Liver (tissue), 9 donors: ENCODE data around the gene DNAL1. TPM values are rescaled to one million over a fixed set of nuclear protein-coding genes. Genes with fewer than 3 reads are reported as not detected.
A peak's percentile ranks its signal among the peaks of the same experiment; 100 is the strongest.

Source experiments
- DNase-seq: peaks from one replicate; pipeline ENCODE4 v3.0.0-alpha.2; 2017; ENCODE audit warnings: low spot score
- H3K27ac ChIP-seq, 2 donors: one replicate each; pipeline ENCODE4 v1.7.0; 2013; ENCODE audit warnings: inconsistent platforms in 2 of 2, low read length in 2 of 2, control low read depth in 1 of 2, low read depth in 1 of 2, mild to moderate bottlenecking in 1 of 2
- H3K27me3 ChIP-seq, 4 donors: one replicate each; pipeline versions ENCODE4 v1.6.1 to v1.7.0; 2013; ENCODE audit warnings: low read length in 3 of 4, inconsistent platforms in 1 of 4, mild to moderate bottlenecking in 1 of 4, moderate library complexity in 1 of 4; ENCODE audit not compliant: control insufficient read depth in 4 of 4, insufficient read depth in 4 of 4
- H3K36me3 ChIP-seq, 4 donors: one replicate each; pipeline versions ENCODE4 v1.6.1 to v1.7.0; 2013; ENCODE audit warnings: low read length in 3 of 4, mild to moderate bottlenecking in 3 of 4, low read depth in 1 of 4, moderate library complexity in 1 of 4; ENCODE audit not compliant: control insufficient read depth in 4 of 4, insufficient read depth in 3 of 4
- H3K4me1 ChIP-seq, 4 donors: one replicate each; pipeline versions ENCODE4 v1.6.1 to v1.7.0; 2013; ENCODE audit warnings: low read length in 3 of 4, mild to moderate bottlenecking in 3 of 4, moderate library complexity in 1 of 4; ENCODE audit not compliant: control insufficient read depth in 4 of 4, insufficient read depth in 4 of 4
- H3K4me3 ChIP-seq, 3 donors: one replicate each; pipeline versions ENCODE4 v1.6.1 to v1.7.0; 2013; ENCODE audit warnings: low read length in 3 of 3, control low read depth in 1 of 3, low read depth in 1 of 3, mild to moderate bottlenecking in 1 of 3
- H3K9ac ChIP-seq, 2 donors: one replicate each; pipeline ENCODE4 v1.7.0; 2013; ENCODE audit warnings: low read length in 2 of 2, mild to moderate bottlenecking in 2 of 2, moderate library complexity in 2 of 2, control low read depth in 1 of 2, low read depth in 1 of 2
- H3K9me3 ChIP-seq, 4 donors: one replicate each; pipeline versions ENCODE4 v1.6.1 to v1.7.0; 2013; ENCODE audit warnings: low read length in 3 of 4; ENCODE audit not compliant: control insufficient read depth in 4 of 4
- CTCF ChIP-seq: fragments of 150-350 bp; IDR thresholded peaks from 2 replicates; pipeline ENCODE4 v1.5.1; 2017; ENCODE audit warnings: improper control_type of control experiment, low read depth, low read length; ENCODE audit not compliant: missing input control
- EGR1 ChIP-seq, 2 donors: IDR thresholded peaks; 2 replicates each; pipeline ENCODE4 v1.6.1; 2016 to 2018; ENCODE audit warnings: antibody characterized with exemption in 2 of 2, low read depth in 2 of 2
- FOXA1 ChIP-seq: IDR thresholded peaks from 2 replicates; pipeline ENCODE4 v1.6.1; 2016; ENCODE audit warnings: antibody characterized with exemption
- FOXA2 ChIP-seq: IDR thresholded peaks from 2 replicates; pipeline ENCODE4 v1.6.1; 2016; ENCODE audit warnings: antibody characterized with exemption
- GABPA ChIP-seq, 2 donors: IDR thresholded peaks in 1 of 2; conservative IDR thresholded peaks in 1 of 2; 2 replicates each; pipeline ENCODE4 v1.6.1; 2016; ENCODE audit warnings: antibody characterized with exemption in 2 of 2, mild to moderate bottlenecking in 1 of 2, moderate library complexity in 1 of 2
- HNF4A ChIP-seq, 2 donors: conservative IDR thresholded peaks; 2 replicates each; pipeline ENCODE4 v1.6.1; 2016; ENCODE audit warnings: antibody characterized with exemption in 2 of 2, mild to moderate bottlenecking in 2 of 2
- HNF4G ChIP-seq: IDR thresholded peaks from 2 replicates; pipeline ENCODE4 v1.6.1; 2016; ENCODE audit warnings: antibody characterized with exemption
- JUND ChIP-seq, 2 donors: IDR thresholded peaks; 2 replicates each; pipeline ENCODE4 v1.6.1; 2016; ENCODE audit warnings: antibody characterized with exemption in 2 of 2
- NR2F2 ChIP-seq: IDR thresholded peaks from 2 replicates; pipeline ENCODE4 v1.6.1; 2016; ENCODE audit warnings: antibody characterized with exemption
- RAD21 ChIP-seq, 2 donors: IDR thresholded peaks; 2 replicates each; pipeline ENCODE4 v1.6.1; 2016; ENCODE audit warnings: antibody characterized with exemption in 2 of 2, mild to moderate bottlenecking in 2 of 2
- REST ChIP-seq: IDR thresholded peaks from 2 replicates; pipeline ENCODE4 v1.6.1; 2016; ENCODE audit warnings: antibody characterized with exemption, mild to moderate bottlenecking
- SP1 ChIP-seq: IDR thresholded peaks from 2 replicates; pipeline ENCODE4 v1.6.1; 2018; ENCODE audit warnings: antibody characterized with exemption, mild to moderate bottlenecking
- TAF1 ChIP-seq: conservative IDR thresholded peaks from 2 replicates; pipeline ENCODE4 v1.6.1; 2016; ENCODE audit warnings: antibody characterized with exemption, mild to moderate bottlenecking
- YY1 ChIP-seq: IDR thresholded peaks from 2 replicates; pipeline ENCODE4 v1.6.1; 2016; ENCODE audit warnings: antibody characterized with exemption, mild to moderate bottlenecking
- ZBTB33 ChIP-seq: IDR thresholded peaks from 2 replicates; pipeline ENCODE4 v1.6.1; 2016; ENCODE audit warnings: antibody characterized with exemption
- whole genome bisulfite sequencing: extraction: QIAGEN DNeasy Blood & Tissue Kit; methylation state at CpG from one replicate; pipeline ENCODE4 v1.1.7; 2013; 5-methylcytosine and 5-hydroxymethylcytosine counted together
- polyA plus RNA-seq, 2 donors: library from polyadenylated mRNA; stranded (reverse) in 1 of 2; unstranded in 1 of 2; fragments of 200-250 nt in 1 of 2; fragments of >200 nt in 1 of 2; fragmentation: Nextera tagmentation in 1 of 2; extraction: Ambion mirVana in 1 of 2; gene quantifications; one replicate each; pipeline versions ENCODE4 v1.2.1 to v1.2.3, GENCODE V29; 2013 to 2015
- total RNA-seq, 2 donors: library from RNA; depleted of rRNA; stranded (reverse); fragments of >200 nt; gene quantifications; one replicate each; pipeline ENCODE4 v1.2.3, GENCODE V29; 2014
- TF ChIP-seq, protein P1 (sequence below): IDR thresholded peaks from 2 replicates; pipeline ENCODE4 v1.6.1; 2016; ENCODE audit warnings: antibody characterized with exemption
- donor health status: healthy.
- donor health status: healthy.
- donor health status: healthy.
- donor health status: healthy.
- donor health status: healthy.

The DNAL1 gene
- total and polyA plus RNA-seq, 4 donors, result 1.9 to 3.4 (median 2.4) TPM

DNA sequence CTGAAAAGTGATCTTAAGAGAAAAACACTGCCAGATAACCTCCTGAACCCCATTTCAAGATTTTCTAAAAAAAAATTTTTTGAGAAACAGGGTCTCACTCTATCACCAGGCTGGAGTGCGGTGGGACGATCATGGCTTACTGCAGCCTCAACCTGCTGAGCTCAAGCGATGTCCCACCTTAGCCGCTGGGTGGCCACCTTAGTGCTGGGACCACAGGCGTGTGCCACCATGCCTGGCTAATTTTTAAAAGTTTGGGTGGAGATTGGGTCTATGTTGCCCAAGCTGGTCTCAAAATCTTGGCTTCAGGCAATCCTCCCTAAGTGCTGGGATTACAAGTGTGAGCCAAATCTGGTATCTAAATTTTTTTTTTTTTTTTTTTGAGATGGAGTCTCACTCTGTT lies 66.0 kb downstream of the DNAL1 start:
- Histone ChIP-seq H3K4me3 (no peak overlapping the region), H3K27ac (no peak overlapping the region), H3K27me3 (no peaks in the 10 kb centered on the region), H3K9me3 (no peaks in the 10 kb centered on the region), H3K36me3 (peaks cover 0 to 4% (median under 1%) of the 10 kb centered on the region in 4 donors), H3K4me1 (peaks cover 5 to 11% (median 7%) of the 10 kb centered on the region in 4 donors), H3K9ac (no peak overlapping the region)
- no peak for TF ChIP-seq FOXA1
- no peak for TF ChIP-seq SP1
- no peak for TF ChIP-seq HNF4A (conservative IDR thresholded peaks at IDR 0.05)
- TF ChIP-seq TAF1, result no peak
- TF ChIP-seq REST, result no peak
- TF ChIP-seq YY1, result no peak
- TF ChIP-seq NR2F2, result no peak
- 96% methylated on average over 5 of the region's 5 CpGs for WGBS
- DNase-seq, result no peak

DNA sequence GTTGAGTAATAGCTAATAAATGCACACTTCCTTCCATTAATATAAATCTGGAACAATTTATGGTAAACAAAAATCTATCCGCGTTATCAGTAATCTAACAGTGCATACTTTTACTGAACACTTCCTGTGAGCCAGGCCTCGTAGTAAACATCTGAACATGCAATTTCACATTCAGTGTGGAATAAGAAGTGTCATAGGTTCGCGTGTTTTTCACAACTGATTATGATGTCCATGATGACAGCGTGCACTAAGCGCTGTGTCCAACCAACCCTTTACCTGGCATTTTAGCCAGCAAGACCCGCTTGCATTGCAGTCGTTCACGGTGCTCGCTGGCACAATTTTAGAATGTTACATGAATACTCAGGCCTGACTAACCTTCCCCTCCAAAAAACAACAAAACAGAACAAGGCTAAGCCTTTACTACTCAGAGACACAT lies 67.3 kb downstream of the DNAL1 start:
- WGBS, result 63% methylated on average over 11 of the region's 11 CpGs
- no peak for DNase-seq
- peak overlapping the region in 2 of 3 donors; percentile 30 to 78 for H3K4me3 ChIP-seq
- TF ChIP-seq CTCF (no peak), GABPA (IDR thresholded peaks at IDR 0.05 in 1 of 2, conservative IDR thresholded peaks at IDR 0.05 in 1 of 2) (no peak), FOXA2 (no peak), JUND (IDR thresholded peaks at IDR 0.05) (no peak), FOXA1 (no peak), HNF4A (conservative IDR thresholded peaks at IDR 0.05) (no peak), YY1 (no peak), EGR1 (IDR thresholded peaks at IDR 0.05; ENCODE audit: low read depth in 2 of 2) (no peak)
- H3K27ac ChIP-seq, result peak overlapping the region; percentile 15 to 21
- H3K36me3 ChIP-seq, result peaks cover 0 to 13% (median 5%) of the 10 kb centered on the region in 4 donors
- H3K27me3 ChIP-seq, result no peaks in the 10 kb centered on the region
- H3K4me1 ChIP-seq, result peaks cover 5 to 11% (median 7%) of the 10 kb centered on the region in 4 donors
- peak overlapping the region in 1 of 2 donors; percentile 20 for H3K9ac ChIP-seq
- no peaks in the 10 kb centered on the region for H3K9me3 ChIP-seq

- no peak for DNase-seq
- 61% methylated on average over 20 of the region's 20 CpGs for WGBS
- peaks cover 5 to 11% (median 7%) of the 10 kb centered on the region in 4 donors for H3K4me1 ChIP-seq
- peak overlapping the region in 1 of 2 donors; percentile 20 for H3K9ac ChIP-seq
- no peaks in the 10 kb centered on the region for H3K27me3 ChIP-seq
- H3K9me3 ChIP-seq, result no peaks in the 10 kb centered on the region
- peak overlapping the region in 2 of 3 donors; percentile 55 to 78 for H3K4me3 ChIP-seq
- peaks cover 0 to 18% (median 6%) of the 10 kb centered on the region in 4 donors for H3K36me3 ChIP-seq
- peak overlapping the region; percentile 15 to 21 for H3K27ac ChIP-seq
- TF ChIP-seq YY1 (no peak), REST (no peak), TAF1 (no peak), RAD21 (IDR thresholded peaks at IDR 0.05) (no peak), ZBTB33 (no peak), EGR1 (IDR thresholded peaks at IDR 0.05; ENCODE audit: low read depth in 2 of 2) (no peak), NR2F2 (no peak), HNF4G (no peak), GABPA (IDR thresholded peaks at IDR 0.05 in 1 of 2, conservative IDR thresholded peaks at IDR 0.05 in 1 of 2) (no peak)
- TF ChIP-seq, protein P1, sequence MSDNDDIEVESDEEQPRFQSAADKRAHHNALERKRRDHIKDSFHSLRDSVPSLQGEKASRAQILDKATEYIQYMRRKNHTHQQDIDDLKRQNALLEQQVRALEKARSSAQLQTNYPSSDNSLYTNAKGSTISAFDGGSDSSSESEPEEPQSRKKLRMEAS, result no peak
These were observed 67.9 kb downstream of the DNAL1 start for GRCh38 chr14:73712540-73713180.
